Germinal center (tissue), 1 donor: Measurements from ENCODE around the gene RNU5B-1.

ENCODE experiments used
- DNase-seq: peaks from one replicate; pipeline ENCODE4 v3.0.0; 2012; ENCODE audit warnings: mixed read lengths, low spot score

The RNU5B-1 gene

DNA sequence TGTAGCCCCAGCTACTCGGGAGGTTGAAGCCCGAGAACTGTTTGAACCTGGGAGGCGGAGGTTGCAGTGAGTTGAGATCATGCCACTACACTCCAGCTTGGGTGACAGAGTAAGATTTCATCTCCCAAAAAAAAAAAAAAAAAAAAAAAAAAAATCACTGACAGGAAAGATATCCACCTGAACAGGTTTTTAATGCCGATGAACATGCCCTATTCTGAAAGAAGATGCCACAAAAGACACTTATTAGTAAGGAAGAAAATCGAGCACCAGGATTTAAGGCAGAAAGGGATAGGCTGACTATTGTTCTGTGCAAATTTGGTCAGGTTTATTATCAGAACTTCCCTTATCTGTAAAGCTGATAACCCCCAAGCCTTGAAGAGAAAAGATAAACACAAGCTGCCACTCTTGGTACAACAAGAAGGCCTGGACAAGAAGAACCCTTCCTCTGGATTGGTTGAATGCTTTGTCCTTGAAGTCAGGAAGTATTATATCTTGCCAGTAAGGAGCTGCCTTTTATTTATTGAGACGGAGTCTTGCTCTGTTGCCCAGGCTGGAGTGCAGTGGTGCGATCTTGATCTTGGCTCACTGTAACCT, 15.1 kb upstream of the RNU5B-1 start:
- no peak for DNase-seq

DNA sequence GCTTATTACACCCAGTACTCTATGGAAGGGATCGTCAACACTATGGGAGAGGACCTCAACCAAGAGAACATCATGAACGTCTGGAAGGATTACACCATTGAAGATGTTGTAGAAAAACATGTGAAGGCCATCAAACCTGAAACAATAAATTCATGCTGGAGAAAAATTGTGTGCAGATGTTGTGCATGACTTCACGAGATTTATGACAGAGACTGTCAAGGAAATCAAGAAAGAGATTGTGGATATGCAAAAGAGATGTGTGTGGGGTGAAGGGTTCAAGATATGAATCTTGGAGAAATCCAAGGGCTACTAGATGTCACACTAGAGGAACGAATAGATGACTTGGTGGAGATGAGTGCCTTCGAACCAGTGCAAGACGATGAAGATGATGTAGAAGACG, 14.2 kb upstream of the RNU5B-1 start:
- DNase-seq: no peak

- DNase-seq: no peak
These were observed 11.4 kb upstream of the RNU5B-1 start for GRCh38 chr15:65292938-65293518.

DNA sequence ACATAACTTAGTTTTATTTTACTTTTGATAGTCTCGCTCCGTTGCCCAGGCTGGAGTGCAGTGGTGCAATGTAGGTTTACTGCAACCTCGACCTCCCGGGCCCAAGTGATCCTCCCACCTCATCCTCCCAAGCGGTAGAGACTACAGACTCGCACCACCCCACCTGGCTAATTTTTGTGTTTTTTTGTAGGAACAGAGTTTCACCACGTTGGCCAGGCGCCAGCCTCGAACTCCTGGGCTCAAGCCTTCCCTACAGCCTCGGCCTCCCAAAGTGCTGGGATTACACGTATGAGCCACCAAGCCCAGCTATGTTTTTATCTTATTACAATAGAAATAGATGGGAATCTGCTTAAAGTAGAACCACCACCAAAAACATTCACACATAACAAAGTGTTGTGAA, 5.7 kb upstream of the RNU5B-1 start:
- no peak for DNase-seq

GRCh38 chr15:65300924-65301441, 3.5 kb upstream of the RNU5B-1 start:
- no peak for DNase-seq

GRCh38 chr15:65302061-65302460, 2.4 kb upstream of the RNU5B-1 start:
- no peak for DNase-seq

DNA sequence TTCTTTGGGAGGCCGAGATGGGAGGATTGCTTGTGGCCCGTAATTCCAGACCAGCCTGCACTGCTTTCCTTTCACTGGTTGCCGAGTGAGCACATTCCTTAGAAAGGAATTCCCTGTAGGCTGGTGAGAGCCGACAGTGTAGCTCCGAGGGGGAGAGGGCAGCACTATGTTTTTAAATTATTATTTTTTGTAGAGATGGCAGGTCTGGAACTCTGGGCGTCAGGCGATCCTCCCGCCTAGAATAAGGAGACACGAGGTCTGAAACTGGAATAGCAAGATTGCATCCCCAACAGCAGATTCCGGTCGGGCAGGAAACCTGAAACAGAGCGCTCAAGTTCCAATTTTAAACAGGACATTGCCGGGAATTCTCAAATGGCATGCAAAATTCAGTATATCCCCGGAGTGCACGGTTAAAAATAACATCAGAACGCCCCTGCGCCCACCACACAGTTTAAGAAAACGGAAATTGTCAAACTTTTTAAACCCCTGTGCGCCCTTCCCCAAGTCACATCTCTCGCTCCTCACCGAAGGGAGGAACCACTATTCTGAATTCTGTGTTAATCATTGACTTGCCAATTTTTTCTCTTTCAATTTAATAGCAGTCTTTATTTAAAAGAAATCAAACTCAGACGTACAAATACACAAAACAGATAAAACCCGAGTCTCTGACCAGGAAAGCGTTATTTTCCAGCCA, 643 bp upstream of the RNU5B-1 start:
- DNase-seq: no peak

DNA sequence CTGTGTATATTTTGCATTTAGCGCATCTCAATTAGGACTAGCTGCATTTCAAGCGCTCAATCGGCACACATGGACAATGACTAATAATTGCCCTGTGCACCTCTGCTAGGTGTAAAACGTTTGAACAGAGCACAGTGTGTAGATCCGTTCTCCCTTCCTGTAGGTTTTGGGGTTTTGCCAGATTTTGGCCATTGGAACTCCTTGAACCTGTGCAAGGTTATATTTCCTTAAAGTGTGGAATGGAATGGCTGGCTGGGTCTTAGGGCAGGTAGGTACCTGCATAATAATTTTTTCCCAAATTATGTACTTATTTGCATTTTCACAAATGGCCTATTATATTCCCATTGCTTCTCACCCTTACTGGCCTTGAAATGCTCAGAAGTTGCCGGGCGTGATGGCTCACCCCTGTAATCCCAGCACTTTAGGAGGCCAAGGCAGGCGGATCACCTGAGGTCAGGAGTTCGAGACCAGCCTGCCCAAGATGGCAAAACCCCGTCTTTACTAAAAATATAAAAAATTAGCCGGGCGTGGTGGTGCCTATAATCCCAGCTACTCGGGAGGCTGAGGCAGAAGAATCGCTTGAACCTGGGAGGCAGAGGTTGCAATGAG, 777 bp downstream of the RNU5B-1 start:
- DNase-seq: no peak

GRCh38 chr15:65305776-65306175, 1.3 kb downstream of the RNU5B-1 start:
- DNase-seq: no peak

GRCh38 chr15:65306551-65306950, 2.1 kb downstream of the RNU5B-1 start:
- DNase-seq: no peak

GRCh38 chr15:65307978-65308377, 3.5 kb downstream of the RNU5B-1 start:
- no peak for DNase-seq

GRCh38 chr15:65309882-65310418, 5.5 kb downstream of the RNU5B-1 start:
- DNase-seq: no peak

GRCh38 chr15:65310431-65311137, 6.1 kb downstream of the RNU5B-1 start:
- DNase-seq: no peak

GRCh38 chr15:65311760-65312159, 7.3 kb downstream of the RNU5B-1 start:
- no peak for DNase-seq

- no peak for DNase-seq
These were observed 8.0 kb downstream of the RNU5B-1 start for GRCh38 chr15:65312400-65312916.

DNA sequence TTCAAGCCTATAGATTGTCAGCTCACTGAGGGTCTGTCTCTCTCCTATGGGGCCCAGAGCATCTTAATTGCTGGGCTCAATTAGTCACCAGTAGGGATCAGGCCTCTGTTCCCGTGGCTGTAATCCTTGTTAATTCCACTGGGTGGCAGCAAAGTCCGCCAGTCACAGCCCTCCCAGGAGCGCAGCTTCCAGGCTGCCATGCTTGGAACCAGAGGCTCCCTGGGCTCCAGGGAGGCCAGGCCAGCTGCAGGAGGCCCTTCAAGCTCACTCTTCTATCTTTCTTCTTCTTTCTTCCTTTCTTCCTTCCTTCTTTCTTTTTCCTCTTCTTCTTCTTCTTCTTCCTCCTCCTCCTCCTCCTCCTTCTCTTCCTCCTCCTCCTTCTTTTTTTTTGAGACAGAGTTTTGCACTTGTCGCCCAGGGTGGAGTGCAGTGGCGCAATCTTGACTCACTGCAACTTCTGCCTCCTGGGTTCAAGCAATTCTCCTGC, 14.4 kb downstream of the RNU5B-1 start:
- DNase-seq: peak; percentile 87

- DNase-seq: no peak
These were observed 18.6 kb downstream of the RNU5B-1 start for GRCh38 chr15:65323071-65323511.

GRCh38 chr15:65326117-65326526, 21.6 kb downstream of the RNU5B-1 start:
- DNase-seq: no peak

DNA sequence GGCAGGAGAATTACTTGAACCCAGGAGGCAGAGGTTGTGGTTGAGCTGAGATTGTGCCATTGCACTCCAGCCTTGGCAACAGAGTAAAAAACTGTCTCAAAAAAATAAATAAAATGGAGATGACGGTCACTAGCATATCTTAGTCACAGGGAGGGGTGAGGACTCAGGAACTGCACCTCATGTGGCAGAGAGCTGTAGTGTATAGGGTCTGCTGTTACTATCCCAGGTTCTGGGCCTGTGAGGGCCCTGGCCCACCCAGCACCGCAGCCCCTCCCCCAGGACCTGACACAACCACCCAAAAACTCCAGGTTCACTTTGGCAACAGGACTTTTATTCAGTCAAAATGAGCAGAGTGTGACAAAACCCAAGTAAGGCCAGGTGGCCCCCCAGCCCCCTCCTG, 22.3 kb downstream of the RNU5B-1 start:
- no peak for DNase-seq

GRCh38 chr15:65327651-65328393, 23.3 kb downstream of the RNU5B-1 start:
- no peak for DNase-seq
